HG02759 (cell line): ENCODE data around the gene C4orf50.

Experiments used
- ATAC-seq: cut with Tn5 transposase; IDR thresholded peaks from one replicate; pipeline ENCODE4 v1.9.1; 2021; ENCODE audit warnings: mild to moderate bottlenecking, moderate library complexity; ENCODE audit not compliant: unreplicated experiment

C4orf50 gene

GRCh38 chr4:5973486-5974220 is 44.6 kb downstream of the C4orf50 start:
- no peak for ATAC-seq

GRCh38 chr4:5973033-5973432 is 45.2 kb downstream of the C4orf50 start:
- ATAC-seq, result no peak

- ATAC-seq, result no peak
Observed at GRCh38 chr4:5972571-5972970, 45.7 kb downstream of the C4orf50 start.

GRCh38 chr4:5971078-5971450 is 47.2 kb downstream of the C4orf50 start:
- ATAC-seq, result no peak

GRCh38 chr4:5970381-5971077 is 47.7 kb downstream of the C4orf50 start:
- ATAC-seq, result no peak

- no peak for ATAC-seq
Observed at GRCh38 chr4:5969777-5970176, 48.5 kb downstream of the C4orf50 start.

- ATAC-seq, result no peak
Observed at GRCh38 chr4:5969336-5969735, 48.9 kb downstream of the C4orf50 start.

GRCh38 chr4:5968246-5968645 is 50.0 kb downstream of the C4orf50 start:
- ATAC-seq, result no peak

- no peak for ATAC-seq
Observed at GRCh38 chr4:5967783-5968182, 50.4 kb downstream of the C4orf50 start.

- ATAC-seq, result no peak
Observed at GRCh38 chr4:5965225-5965624, 53.0 kb downstream of the C4orf50 start.

- no peak for ATAC-seq
Observed at GRCh38 chr4:5964030-5964429, 54.2 kb downstream of the C4orf50 start.

GRCh38 chr4:5963611-5964010 is 54.6 kb downstream of the C4orf50 start:
- ATAC-seq, result no peak

- ATAC-seq, result no peak
Observed at GRCh38 chr4:5962416-5962815, 55.8 kb downstream of the C4orf50 start.

- no peak for ATAC-seq
Observed at GRCh38 chr4:5960252-5960880, 57.9 kb downstream of the C4orf50 start.

GRCh38 chr4:5959211-5959982 is 58.8 kb downstream of the C4orf50 start:
- ATAC-seq, result no peak

- ATAC-seq, result no peak
Observed at GRCh38 chr4:5958199-5958735, 60.0 kb downstream of the C4orf50 start.

GRCh38 chr4:5957076-5957475 is 61.2 kb downstream of the C4orf50 start:
- no peak for ATAC-seq

GRCh38 chr4:5956285-5957021 is 61.8 kb downstream of the C4orf50 start:
- ATAC-seq, result no peak

GRCh38 chr4:5955856-5956255 is 62.4 kb downstream of the C4orf50 start:
- no peak for ATAC-seq

GRCh38 chr4:5955201-5955821 is 62.9 kb downstream of the C4orf50 start:
- ATAC-seq, result no peak
